ENCODE results near the gene EMP2. TPM values are rescaled to one million over a fixed set of nuclear protein-coding genes. Genes with fewer than 3 reads are reported as not detected.

Gene EMP2
- total RNA-seq, 1 donor from 2014 or later, result 70.7 TPM

- intact Hi-C loops (cut with DNase I), result no loop called here
- H3K9me3 ChIP-seq, result no peaks in the 10 kb centered on the region
- no peak for DNase-seq (ENCODE audit: extremely low spot score in 2 of 2)
- no peaks in the 10 kb centered on the region for H3K27me3 ChIP-seq
- H3K4me1 ChIP-seq, result peaks cover 46% of the 10 kb centered on the region
- H3K36me3 ChIP-seq, result no peaks in the 10 kb centered on the region
- TF ChIP-seq POLR2AphosphoS5 (IDR thresholded peaks at IDR 0.05; ENCODE audit: insufficient read depth in 1 of 2, low read depth in 1 of 2), result no peak
- no peak for TF ChIP-seq POLR2A (IDR thresholded peaks at IDR 0.05)
- TF ChIP-seq CTCF (IDR thresholded peaks at IDR 0.05), result no peak
- peak overlapping the region; percentile 98 for H3K27ac ChIP-seq
- H3K4me3 ChIP-seq, result peak overlapping the region; percentile 80 to 95
Observed at GRCh38 chr16:10579575-10579964, 828 bp downstream of the EMP2 start.

GRCh38 chr16:10578474-10579316 lies 1.7 kb downstream of the EMP2 start:
- TF ChIP-seq CTCF (IDR thresholded peaks at IDR 0.05) (no peak), POLR2AphosphoS5 (IDR thresholded peaks at IDR 0.05; ENCODE audit: insufficient read depth in 1 of 2, low read depth in 1 of 2) (peak in 1 of 2 donors; percentile 45), POLR2A (IDR thresholded peaks at IDR 0.05) (no peak)
- intact Hi-C loops (cut with DNase I), result no loop called here
- Histone ChIP-seq H3K27ac (peak overlapping the region; percentile 98), H3K4me3 (peak overlapping the region; percentile 80 to 95), H3K36me3 (no peaks in the 10 kb centered on the region), H3K9me3 (no peaks in the 10 kb centered on the region), H3K4me1 (peaks cover 46% of the 10 kb centered on the region), H3K27me3 (no peaks in the 10 kb centered on the region)
- DNase-seq (ENCODE audit: extremely low spot score in 2 of 2), result no peak

- H3K9me3 ChIP-seq, result no peaks in the 10 kb centered on the region
- intact Hi-C loops (cut with DNase I), result no loop called here
- no peak for DNase-seq (ENCODE audit: extremely low spot score in 2 of 2)
- TF ChIP-seq CTCF (IDR thresholded peaks at IDR 0.05), result no peak
- TF ChIP-seq POLR2A (IDR thresholded peaks at IDR 0.05), result no peak
- TF ChIP-seq POLR2AphosphoS5 (IDR thresholded peaks at IDR 0.05; ENCODE audit: insufficient read depth in 1 of 2, low read depth in 1 of 2), result no peak
- H3K27me3 ChIP-seq, result no peaks in the 10 kb centered on the region
- H3K36me3 ChIP-seq, result no peaks in the 10 kb centered on the region
- peak overlapping the region; percentile 98 for H3K27ac ChIP-seq
- peaks cover 46% of the 10 kb centered on the region for H3K4me1 ChIP-seq
- peak overlapping the region; percentile 80 to 95 for H3K4me3 ChIP-seq
Observed at GRCh38 chr16:10577305-10578202, 2.8 kb downstream of the EMP2 start.

GRCh38 chr16:10576390-10577304 lies 3.8 kb downstream of the EMP2 start:
- H3K27me3 ChIP-seq, result no peaks in the 10 kb centered on the region
- H3K4me1 ChIP-seq, result peaks cover 42% of the 10 kb centered on the region
- H3K27ac ChIP-seq, result peak overlapping the region; percentile 98
- intact Hi-C loops (cut with DNase I), result no loop called here
- no peaks in the 10 kb centered on the region for H3K9me3 ChIP-seq
- no peak for DNase-seq (ENCODE audit: extremely low spot score in 2 of 2)
- no peak for TF ChIP-seq POLR2AphosphoS5 (IDR thresholded peaks at IDR 0.05; ENCODE audit: insufficient read depth in 1 of 2, low read depth in 1 of 2)
- no peak for TF ChIP-seq CTCF (IDR thresholded peaks at IDR 0.05)
- no peak for TF ChIP-seq POLR2A (IDR thresholded peaks at IDR 0.05)
- no peaks in the 10 kb centered on the region for H3K36me3 ChIP-seq
- peak overlapping the region; percentile 80 to 95 for H3K4me3 ChIP-seq

All from vagina (tissue), 2 donors.